IMR-90 (cell line): Measurements from ENCODE around the gene TSR1. TPM values are rescaled to one million over a fixed set of nuclear protein-coding genes. Genes with fewer than 3 reads are reported as not detected.

ENCODE experiments used
- ATAC-seq: fragments of 200-7000 bp; cut with Tn5 transposase; 2 replicates; pipeline ENCODE4 v1.9.1; 2020; ENCODE audit warnings: low read depth, mild to moderate bottlenecking, moderate library complexity
- BruUV-seq: library from RNA; stranded (reverse); fragments of 400-500 nt; replicated peaks from 2 replicates; lab custom pipeline; 2021; lab: Mats Ljungman, UMichigan
- CTCF ChIA-PET: fragments of 300-600 bp; formaldehyde crosslinking; extraction: SDS; loops from one replicate; lab custom pipeline; 2021; ENCODE audit warnings: antibody characterized with exemption; lab: Yijun Ruan, JAX
- POLR2A ChIA-PET: fragments of 300-600 bp; sonication (Branson Sonifier 250); formaldehyde crosslinking; loops from one replicate; lab custom pipeline; 2022; ENCODE audit warnings: antibody characterized with exemption; ENCODE audit not compliant: unreplicated experiment; lab: Charles Lee
- DNase-seq: peaks from one replicate; pipeline ENCODE4 v3.0.0; 2013
- H2AFZ ChIP-seq: replicated peaks from 2 replicates; pipeline ENCODE3; 2013; ENCODE audit warnings: low read length, mild to moderate bottlenecking; ENCODE audit not compliant: poor library complexity
- H2AK5ac ChIP-seq: 2 replicates; pipeline ENCODE4 v1.6.1; 2013; ENCODE audit warnings: low read depth, low read length, inconsistent platforms
- H2AK9ac ChIP-seq: replicated peaks from 2 replicates; pipeline ENCODE3; 2013; ENCODE audit warnings: mild to moderate bottlenecking, low read depth, low read length, moderate library complexity; ENCODE audit not compliant: poor library complexity
- H2BK120ac ChIP-seq: 2 replicates; pipeline ENCODE4 v1.6.1; 2013; ENCODE audit warnings: low read depth, low read length, inconsistent platforms
- H2BK15ac ChIP-seq: 3 replicates; pipeline ENCODE4 v1.6.1; 2013; ENCODE audit warnings: low read depth, low read length, inconsistent platforms
- H2BK20ac ChIP-seq: 2 replicates; pipeline ENCODE4 v1.6.1; 2013; ENCODE audit warnings: low read depth, mild to moderate bottlenecking, inconsistent platforms, low read length, moderate library complexity
- H2BK5ac ChIP-seq: 2 replicates; pipeline ENCODE4 v1.6.1; 2013; ENCODE audit warnings: mild to moderate bottlenecking, low read depth, low read length, inconsistent platforms; ENCODE audit not compliant: poor library complexity, severe bottlenecking
- H3K14ac ChIP-seq: replicated peaks from 2 replicates; pipeline ENCODE4 v1.6.1; 2013; ENCODE audit warnings: low read depth, low read length, inconsistent platforms
- H3K18ac ChIP-seq: 2 replicates; pipeline ENCODE4 v1.6.1; 2013; ENCODE audit warnings: low read depth, low read length, control low read depth
- H3K23ac ChIP-seq: 2 replicates; pipeline ENCODE4 v1.6.1; 2013; ENCODE audit warnings: low read depth, low read length, inconsistent platforms
- H3K27ac ChIP-seq: 2 replicates; pipeline ENCODE4 v1.5.1; 2013; ENCODE audit warnings: mild to moderate bottlenecking, control low read depth, low read length; ENCODE audit not compliant: insufficient read depth
- H3K27me3 ChIP-seq: 2 replicates; pipeline ENCODE4 v1.6.1; 2013; ENCODE audit warnings: low read length; ENCODE audit not compliant: control insufficient read depth, insufficient read depth
- H3K36me3 ChIP-seq: 2 replicates; pipeline ENCODE4 v1.6.1; 2013; ENCODE audit warnings: low read length, mixed read lengths; ENCODE audit not compliant: control insufficient read depth, insufficient read depth
- H3K4ac ChIP-seq: 2 replicates; pipeline ENCODE4 v1.6.1; 2013; ENCODE audit warnings: low read depth, low read length, inconsistent platforms
- H3K4me1 ChIP-seq: 2 replicates; pipeline ENCODE4 v1.6.1; 2013; ENCODE audit warnings: low read length, mixed read lengths; ENCODE audit not compliant: control insufficient read depth, insufficient read depth
- H3K4me2 ChIP-seq: 2 replicates; pipeline ENCODE4 v1.6.1; 2013; ENCODE audit warnings: low read depth, mild to moderate bottlenecking, control low read depth, low read length, moderate library complexity
- H3K4me3 ChIP-seq: 2 replicates; pipeline ENCODE4 v1.5.1; 2013; ENCODE audit warnings: low read depth, mild to moderate bottlenecking, control low read depth, low read length, moderate library complexity; ENCODE audit not compliant: insufficient read depth
- H3K56ac ChIP-seq: 2 replicates; pipeline ENCODE4 v1.6.1; 2013; ENCODE audit warnings: low read length, inconsistent platforms; ENCODE audit not compliant: insufficient read depth; ENCODE audit errors: extremely low read depth
- H3K79me1 ChIP-seq, 2 experiments: 2 replicates each; pipeline ENCODE4 v1.6.1; 2013; ENCODE audit warnings: low read length in 2 of 2, inconsistent platforms in 1 of 2, low read depth in 1 of 2
- H3K9ac ChIP-seq: 2 replicates; pipeline ENCODE4 v1.6.1; 2013; ENCODE audit warnings: low read depth, low read length, control low read depth
- H3K9me1 ChIP-seq: 2 replicates; pipeline ENCODE4 v1.6.1; 2013; ENCODE audit warnings: low read length, inconsistent platforms; ENCODE audit not compliant: insufficient read depth
- H3K9me3 ChIP-seq: 2 replicates; pipeline ENCODE4 v1.6.1; 2013; ENCODE audit warnings: low read length; ENCODE audit not compliant: control insufficient read depth, insufficient read depth
- H4K20me1 ChIP-seq: 2 replicates; pipeline ENCODE4 v1.6.1; 2013; ENCODE audit warnings: low read length, inconsistent platforms; ENCODE audit not compliant: insufficient read depth
- H4K5ac ChIP-seq: 2 replicates; pipeline ENCODE4 v1.6.1; 2013; ENCODE audit warnings: mild to moderate bottlenecking, low read depth, low read length, control low read depth
- H4K8ac ChIP-seq, 2 experiments: 2 replicates each; pipeline ENCODE4 v1.6.1; 2013; ENCODE audit warnings: low read depth in 2 of 2, low read length in 2 of 2, control low read depth in 1 of 2, inconsistent platforms in 1 of 2
- H4K91ac ChIP-seq: 2 replicates; pipeline ENCODE4 v1.6.1; 2013; ENCODE audit warnings: low read depth, low read length, inconsistent platforms; ENCODE audit not compliant: insufficient read depth
- CEBPB ChIP-seq: IDR thresholded peaks from 2 replicates; pipeline ENCODE4 v1.6.1; 2012; ENCODE audit warnings: low read depth, low read length, improper control_type of control experiment
- CHD1 ChIP-seq: IDR thresholded peaks from 2 replicates; pipeline ENCODE4 v1.6.1; 2012; ENCODE audit warnings: low read depth, low read length, improper control_type of control experiment
- NFE2L2 ChIP-seq: fragments of 150-350 bp; IDR thresholded peaks from 2 replicates; pipeline ENCODE4 v1.6.1; 2016; ENCODE audit warnings: low read depth, mild to moderate bottlenecking, low read length
- RCOR1 ChIP-seq: IDR thresholded peaks from 2 replicates; pipeline ENCODE4 v1.6.1; 2012; ENCODE audit warnings: mild to moderate bottlenecking, low read length, improper control_type of control experiment; ENCODE audit not compliant: insufficient replicate concordance
- WGBS, 2 experiments: methylation state at CpG; one replicate each; pipeline versions ENCODE4 v1.1.5 to v1.1.7; 2013; ENCODE audit warnings: missing lambda C conversion rate in 2 of 2; ENCODE audit not compliant: insufficient read length in 1 of 2; ENCODE audit errors: extremely low coverage in 2 of 2; 5-methylcytosine and 5-hydroxymethylcytosine counted together
- dilution Hi-C: fragments of 300-500 bp; cut with HindIII; formaldehyde crosslinking; loops from one replicate; pipeline ENCODE4 v1.14.3; 2018; ENCODE audit warnings: low sequenced_read_pairs; ENCODE audit not compliant: unreplicated experiment
- in situ Hi-C: fragments of 300-500 bp; cut with MboI; formaldehyde crosslinking; loops from 3 replicates; pipeline ENCODE4 v1.14.3; 2019; ENCODE audit warnings: low sequenced_read_pairs, inconsistent platforms, mixed read lengths
- intact Hi-C: fragments of 100-400 bp; cut with micrococcal nuclease; formaldehyde crosslinking; loops from 2 replicates; pipeline ENCODE4 v1.10.0; 2022
- polyA plus RNA-seq, 3 experiments: library from polyadenylated mRNA; depleted of rRNA; stranded (reverse); fragments of >200 nt; gene quantifications; 2 replicates each; pipeline ENCODE4 v1.2.3, GENCODE V29; 2012; ENCODE audit warnings: low replicate concordance in 1 of 3
- total RNA-seq: library from RNA; depleted of rRNA; stranded (reverse); fragments of >200 nt; gene quantifications from 2 replicates; pipeline ENCODE4 v1.2.3, GENCODE V29; 2012

Gene TSR1
- total and polyA plus RNA-seq, 2 of the 4 experiments (the other 2 are of a cell fraction) = 22.6 to 72.6 TPM

- Histone ChIP-seq H3K4me2 (no peak overlapping the region), H3K27me3 (no peaks in the 10 kb centered on the region), H3K9me1 (no peaks in the 10 kb centered on the region), H2BK20ac (no peak overlapping the region), H2BK5ac (no peak overlapping the region), H2BK15ac (no peak overlapping the region), H4K20me1 (no peaks in the 10 kb centered on the region), H3K56ac (no peak overlapping the region), H3K4me3 (no peak overlapping the region), H4K91ac (no peak overlapping the region), H3K18ac (no peak overlapping the region), H3K4me1 (no peaks in the 10 kb centered on the region), H2AK9ac (no peak overlapping the region), H3K36me3 (peaks cover 42% of the 10 kb centered on the region), H3K23ac (no peak overlapping the region), H4K5ac (no peak overlapping the region), H3K27ac (no peak overlapping the region), H3K4ac (no peak overlapping the region), H2BK120ac (no peak overlapping the region), H3K14ac (no peak overlapping the region), H3K79me1 (peaks cover 4 to 11% of the 10 kb centered on the region in 2 experiments), H4K8ac (no peak overlapping the region), H3K9ac (no peak overlapping the region), H2AK5ac (no peak overlapping the region), H3K9me3 (no peaks in the 10 kb centered on the region), H2AFZ (no peak overlapping the region)
- ChIA-PET CTCF (no interaction called here), POLR2A (no interaction called here)
- in situ Hi-C loops = no loop called here
- no TSS peak for BruUV-seq
- ATAC-seq = no peak
- TF ChIP-seq CHD1 (no peak), CEBPB (no peak), RCOR1 (no peak), NFE2L2 (no peak)
- dilution Hi-C loops = no loop called here
- DNase-seq = no peak
- intact Hi-C loops = no loop called here
- WGBS, 2 experiments = 80% methylated on average over 1 of the region's 1 CpG; no CpG with 5 or more reads in 1 of the 2 experiments
Measured at GRCh38 chr17:2321399-2321798, 14.9 kb downstream of the TSR1 start.
